Activated CD4-positive, alpha-beta T cell treated with anti-CD3 and anti-CD28 coated beads for 48 hours (primary cell): Measurements from ENCODE around the gene CISD1.
A peak's percentile ranks its signal among the peaks of the same experiment; 100 is the strongest.
"Not testable (repeated sequence)": the region's sequence is repeated elsewhere in the genome, so short reads cannot be mapped to it uniquely, and the experiment has no call there.

Experiments
- DNase-seq: peaks from one replicate; pipeline ENCODE4 v3.0.0-alpha.2; 2020

Gene CISD1

GRCh38 chr10:58268946-58269781, at the start of gene CISD1:
TSS of gene CISD1 (plus strand) at chr10:58269162. CDS start at chr10:58269274, 112 bp downstream.
- DNase-seq: peak; percentile 95

GRCh38 chr10:58219875-58220274, 49.1 kb upstream of the CISD1 start:
- no peak for DNase-seq

DNA sequence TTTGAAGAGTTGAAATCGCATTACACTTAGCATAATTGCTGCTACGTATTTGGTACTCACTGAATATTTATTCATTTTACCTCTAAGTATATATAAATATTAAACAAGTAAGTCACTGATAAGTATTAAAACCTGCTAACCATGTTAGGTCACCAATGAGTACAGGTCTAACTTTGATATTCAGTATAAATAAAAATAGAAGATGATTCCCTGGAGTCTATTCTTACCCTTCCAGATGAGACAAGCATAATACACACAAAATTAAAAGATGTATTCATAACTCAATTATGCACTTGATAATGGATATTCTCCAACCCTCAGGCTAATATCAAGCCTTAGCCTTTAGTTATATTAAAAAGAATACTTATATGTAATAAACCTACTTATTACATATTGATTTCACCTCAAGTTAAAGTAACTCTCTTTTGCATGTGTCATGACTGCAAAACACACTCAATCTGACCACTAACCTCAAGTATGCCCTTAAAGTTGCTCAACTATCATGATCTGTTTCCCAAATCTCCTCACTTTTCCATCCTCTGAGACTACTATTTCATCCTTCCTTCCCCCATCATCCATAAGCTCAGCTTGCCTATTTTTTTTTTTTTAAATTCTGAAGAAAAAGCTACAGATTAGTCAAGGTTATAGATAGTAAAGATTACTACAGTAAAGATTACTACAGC, 48.1 kb upstream of the CISD1 start:
- DNase-seq: no peak

- DNase-seq: no peak
Observed at GRCh38 chr10:58225654-58226053, 43.3 kb upstream of the CISD1 start.

GRCh38 chr10:58229856-58230255, 39.1 kb upstream of the CISD1 start:
- not testable (repeated sequence) for DNase-seq

- no peak for DNase-seq
Observed at GRCh38 chr10:58237014-58237834, 31.7 kb upstream of the CISD1 start.

DNA sequence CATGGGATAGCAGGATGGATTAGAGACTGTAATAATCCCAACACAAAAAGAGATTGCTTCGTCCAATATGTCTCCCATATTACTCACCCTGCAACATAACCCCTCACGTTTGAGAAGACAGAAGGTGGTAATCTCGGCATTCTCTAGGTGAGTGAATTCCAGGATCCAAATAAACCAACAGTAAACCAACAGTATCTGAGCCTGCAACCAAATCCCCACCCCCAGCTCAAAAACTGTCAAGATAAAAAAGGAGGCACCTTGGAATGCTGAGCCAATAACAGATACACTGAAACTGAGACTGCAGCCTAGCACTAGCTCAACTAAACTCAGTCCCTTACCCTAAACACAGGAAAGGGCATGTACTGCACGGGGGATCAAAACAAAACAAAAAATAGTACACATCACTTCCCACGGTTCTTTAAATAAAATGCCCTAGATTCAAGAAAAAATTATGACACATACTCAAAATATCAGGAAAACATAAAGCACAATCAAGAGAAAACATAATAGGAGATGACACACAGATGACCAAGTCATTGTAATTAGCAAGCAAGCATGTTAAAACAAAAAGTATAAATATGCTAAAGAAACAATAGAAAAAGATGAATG, 29.3 kb upstream of the CISD1 start:
- no peak for DNase-seq

GRCh38 chr10:58240531-58240930, 28.4 kb upstream of the CISD1 start:
- DNase-seq: no peak

DNA sequence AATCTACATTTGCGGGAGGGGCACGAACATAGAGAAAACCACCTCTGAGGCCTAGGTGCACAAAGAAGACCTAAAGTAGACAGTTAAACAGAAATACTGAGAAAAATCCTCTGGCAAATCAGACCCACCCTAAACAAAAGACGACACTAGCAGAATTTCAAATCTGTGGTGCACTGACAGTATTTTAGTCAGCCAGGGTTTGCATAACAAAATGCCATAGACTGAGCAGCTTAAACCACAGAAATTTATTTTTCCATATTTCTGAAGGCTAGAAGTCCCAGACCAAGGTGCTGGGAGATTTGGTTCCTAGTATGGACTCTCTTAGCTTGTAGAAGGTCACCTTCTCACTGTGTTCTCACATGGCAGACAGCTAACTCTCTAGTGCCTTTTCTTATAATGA, 27.6 kb upstream of the CISD1 start:
- no peak for DNase-seq

- no peak for DNase-seq
Observed at GRCh38 chr10:58243269-58243668, 25.7 kb upstream of the CISD1 start.

- not testable (repeated sequence) for DNase-seq
Observed at GRCh38 chr10:58243801-58244200, 25.2 kb upstream of the CISD1 start.

- DNase-seq: not testable (repeated sequence)
Observed at GRCh38 chr10:58244242-58244641, 24.7 kb upstream of the CISD1 start.

DNA sequence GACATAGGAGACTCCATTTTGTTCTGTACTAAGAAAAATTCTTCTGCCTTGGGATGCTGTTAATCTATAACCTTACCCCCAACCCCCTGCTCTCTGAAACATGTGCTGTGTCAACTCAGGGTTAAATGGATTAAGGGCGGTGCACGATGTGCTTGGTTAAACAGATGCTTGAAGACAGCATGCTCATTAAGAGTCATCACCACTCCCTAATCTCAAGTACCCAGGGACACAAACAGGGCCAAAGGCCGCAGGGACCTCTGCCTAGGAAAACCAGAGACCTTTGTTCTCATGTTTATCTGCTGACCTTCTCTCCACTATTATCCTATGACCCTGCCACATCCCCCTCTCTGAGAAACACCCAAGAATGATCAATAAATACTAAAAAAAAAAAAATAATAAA, 24.3 kb upstream of the CISD1 start:
- not testable (repeated sequence) for DNase-seq

GRCh38 chr10:58253184-58253583, 15.8 kb upstream of the CISD1 start:
- DNase-seq: no peak

DNA sequence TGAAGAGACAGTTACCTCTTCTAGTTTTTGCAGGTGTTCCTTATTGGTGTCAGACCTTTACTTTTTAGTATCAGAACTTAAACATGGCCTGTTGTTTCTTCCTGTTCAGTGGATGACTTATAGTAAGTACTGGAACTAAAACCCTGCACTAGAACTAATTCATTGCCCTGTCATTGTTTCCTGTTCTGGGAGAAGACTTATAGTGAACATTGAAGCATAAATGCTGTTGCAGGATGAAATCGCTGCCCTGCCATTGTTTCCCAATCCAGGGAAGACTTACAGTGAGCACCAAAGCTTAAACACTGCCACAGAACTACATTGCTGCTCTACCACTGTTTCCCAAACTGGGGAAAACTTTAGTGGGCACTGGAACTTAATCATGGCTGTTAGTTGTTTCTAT, 14.3 kb upstream of the CISD1 start:
- no peak for DNase-seq

- DNase-seq: not testable (repeated sequence)
Observed at GRCh38 chr10:58256013-58256780, 12.8 kb upstream of the CISD1 start.

DNA sequence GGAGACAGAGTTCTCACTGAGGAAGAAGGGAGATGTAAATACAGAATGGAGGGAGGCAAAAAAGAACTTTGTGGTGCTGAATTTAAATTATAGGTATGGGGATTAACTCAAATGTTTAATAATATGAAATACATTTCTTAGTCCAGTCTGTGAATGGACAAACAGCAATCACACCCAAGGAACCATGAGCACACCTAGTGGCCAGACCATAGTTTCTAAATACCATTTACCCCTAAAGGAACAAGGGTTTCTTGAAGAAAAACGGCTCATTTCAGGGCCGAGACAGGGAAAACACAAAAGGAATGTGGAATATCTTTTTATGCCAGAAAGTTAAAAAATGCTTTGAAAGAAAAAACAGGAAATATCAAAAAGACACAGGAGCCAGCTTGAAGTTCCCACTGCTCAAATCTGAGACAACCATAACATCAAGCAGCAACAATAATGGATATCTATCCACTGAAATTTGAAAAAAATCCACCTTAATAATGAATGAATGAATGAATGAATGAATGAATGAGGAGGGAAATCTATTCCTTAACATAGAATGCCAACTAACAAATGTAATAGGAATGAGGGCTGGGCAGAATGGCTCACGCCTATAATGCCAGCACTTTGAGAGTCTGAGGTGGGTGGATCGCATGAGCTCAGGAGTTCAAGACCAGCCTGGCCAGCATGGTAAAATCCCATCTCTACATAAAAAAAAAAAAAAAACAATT, 9.8 kb upstream of the CISD1 start:
- DNase-seq: no peak

GRCh38 chr10:58260334-58260733, 8.6 kb upstream of the CISD1 start:
- no peak for DNase-seq

DNA sequence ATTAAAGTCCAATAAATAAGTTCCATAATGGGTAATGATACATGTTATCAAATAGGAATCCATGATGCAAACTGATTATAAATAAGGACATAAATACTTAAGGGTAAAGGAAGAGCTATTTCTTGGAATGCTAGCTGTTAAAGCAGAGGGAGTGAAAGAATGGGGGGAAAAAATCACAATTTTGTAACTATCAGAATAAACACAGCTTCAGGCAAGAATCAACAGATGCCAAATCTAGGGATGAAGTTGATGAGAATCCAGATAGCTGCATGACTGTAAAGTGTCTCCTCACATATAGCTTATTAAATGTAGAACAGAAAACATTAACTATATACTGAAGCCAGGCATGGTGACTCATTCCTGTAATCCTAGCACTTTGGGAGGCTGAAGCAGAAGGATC, 6.2 kb upstream of the CISD1 start:
- no peak for DNase-seq

- no peak for DNase-seq
Observed at GRCh38 chr10:58264780-58265179, 4.2 kb upstream of the CISD1 start.

GRCh38 chr10:58265249-58265648, 3.7 kb upstream of the CISD1 start:
- DNase-seq: no peak
